Cardiac fibroblast (primary cell): Measurements from ENCODE around the gene ANKDD1A.
A peak's percentile ranks its signal among the peaks of the same experiment; 100 is the strongest.

Experiments
- DNase-seq, 2 donors: peaks; one replicate each; pipeline versions ENCODE4 v3.0.0 to v3.0.0-alpha.2; 2010; ENCODE audit warnings: low read depth in 2 of 2
- H3K4me3 ChIP-seq, 2 donors: replicated peaks in 1 of 2; 1 replicate in 1 of 2; 2 replicates in 1 of 2; pipeline ENCODE4 v1.5.1; 2011; ENCODE audit warnings: low read depth in 2 of 2, low read length in 2 of 2, mild to moderate bottlenecking in 2 of 2, moderate library complexity in 1 of 2
- TF ChIP-seq, protein P1 (sequence below): IDR thresholded peaks from one replicate; pipeline ENCODE4 v1.5.1; 2011; ENCODE audit warnings: low read depth, mild to moderate bottlenecking, low read length, inconsistent platforms

The ANKDD1A gene

DNA sequence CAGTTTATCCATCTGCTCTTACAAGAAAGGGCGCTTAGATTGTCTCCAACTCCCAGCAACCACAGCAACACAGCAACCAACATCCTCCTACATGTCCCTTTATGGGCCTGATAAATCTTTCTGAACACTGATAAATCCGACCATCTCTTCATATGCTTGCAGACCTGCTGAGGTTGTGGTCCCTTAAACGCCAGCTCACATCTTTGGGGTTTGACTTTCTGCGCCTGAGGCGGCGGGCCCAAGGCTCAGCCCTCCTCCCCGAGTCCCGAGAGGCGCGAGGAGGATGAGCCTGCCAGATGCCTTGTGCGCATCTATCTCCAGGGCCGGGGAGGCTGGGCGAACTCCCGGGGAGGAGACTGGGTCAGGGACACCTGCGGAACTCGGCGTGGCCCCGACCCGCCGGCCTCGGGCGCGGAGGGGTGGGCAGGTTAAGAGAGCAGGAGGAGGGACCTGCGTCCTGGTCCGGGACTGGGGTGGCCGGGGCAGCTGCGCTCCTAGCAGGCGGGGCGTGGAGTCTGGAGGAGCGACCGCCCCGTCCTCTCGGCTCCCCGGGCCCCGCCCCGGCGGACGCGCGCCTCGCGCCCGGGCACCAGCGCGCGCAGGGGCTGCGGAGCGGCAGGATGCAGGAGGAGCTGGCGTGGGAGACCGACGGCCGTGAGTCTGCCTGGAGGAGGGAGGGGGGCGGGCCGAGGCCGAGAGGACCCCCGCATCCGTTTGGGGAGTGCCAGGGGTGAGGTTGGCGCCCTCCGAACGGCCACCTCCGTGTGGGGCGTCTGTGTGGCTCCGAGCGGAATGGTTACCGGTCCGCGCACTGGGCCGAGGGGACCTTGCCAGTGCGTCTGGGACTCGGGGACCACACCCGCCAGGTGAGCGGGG, at the start of gene ANKDD1A:
TSS of gene ANKDD1A (plus strand) at position 592 of the 876 bp plus-strand sequence. CDS start at position 621, 29 bp downstream.
- DNase-seq, result peak; percentile 42 to 48
- H3K4me3 ChIP-seq, result peak within 1 kb of the TSS; percentile 59 to 60
- TF ChIP-seq, protein P1, sequence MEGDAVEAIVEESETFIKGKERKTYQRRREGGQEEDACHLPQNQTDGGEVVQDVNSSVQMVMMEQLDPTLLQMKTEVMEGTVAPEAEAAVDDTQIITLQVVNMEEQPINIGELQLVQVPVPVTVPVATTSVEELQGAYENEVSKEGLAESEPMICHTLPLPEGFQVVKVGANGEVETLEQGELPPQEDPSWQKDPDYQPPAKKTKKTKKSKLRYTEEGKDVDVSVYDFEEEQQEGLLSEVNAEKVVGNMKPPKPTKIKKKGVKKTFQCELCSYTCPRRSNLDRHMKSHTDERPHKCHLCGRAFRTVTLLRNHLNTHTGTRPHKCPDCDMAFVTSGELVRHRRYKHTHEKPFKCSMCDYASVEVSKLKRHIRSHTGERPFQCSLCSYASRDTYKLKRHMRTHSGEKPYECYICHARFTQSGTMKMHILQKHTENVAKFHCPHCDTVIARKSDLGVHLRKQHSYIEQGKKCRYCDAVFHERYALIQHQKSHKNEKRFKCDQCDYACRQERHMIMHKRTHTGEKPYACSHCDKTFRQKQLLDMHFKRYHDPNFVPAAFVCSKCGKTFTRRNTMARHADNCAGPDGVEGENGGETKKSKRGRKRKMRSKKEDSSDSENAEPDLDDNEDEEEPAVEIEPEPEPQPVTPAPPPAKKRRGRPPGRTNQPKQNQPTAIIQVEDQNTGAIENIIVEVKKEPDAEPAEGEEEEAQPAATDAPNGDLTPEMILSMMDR, result no peak

DNA sequence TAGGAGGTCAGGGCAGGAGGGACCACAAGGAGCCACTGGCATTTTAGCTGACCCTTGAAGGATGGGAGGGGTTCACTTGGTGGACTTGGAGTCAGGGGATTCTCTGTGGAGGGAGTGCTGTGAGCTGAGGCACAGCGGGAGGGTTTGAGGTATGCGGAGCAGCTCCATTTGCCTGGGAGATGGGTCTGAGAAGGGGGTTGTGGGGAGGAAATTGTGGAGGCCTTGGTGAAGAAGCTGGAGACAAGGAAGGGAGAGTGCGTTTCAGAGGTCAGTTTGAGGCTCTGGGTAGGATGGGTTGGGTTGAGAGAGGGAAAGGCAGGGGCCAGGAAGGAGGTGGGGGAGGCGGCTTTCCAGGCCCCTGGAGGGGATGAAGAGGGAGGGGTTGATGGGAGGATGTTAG, 49.7 kb upstream of the ANKDD1A start:
- TF ChIP-seq, protein P1, result no peak
- H3K4me3 ChIP-seq, result no peak overlapping the region
- no peak for DNase-seq

DNA sequence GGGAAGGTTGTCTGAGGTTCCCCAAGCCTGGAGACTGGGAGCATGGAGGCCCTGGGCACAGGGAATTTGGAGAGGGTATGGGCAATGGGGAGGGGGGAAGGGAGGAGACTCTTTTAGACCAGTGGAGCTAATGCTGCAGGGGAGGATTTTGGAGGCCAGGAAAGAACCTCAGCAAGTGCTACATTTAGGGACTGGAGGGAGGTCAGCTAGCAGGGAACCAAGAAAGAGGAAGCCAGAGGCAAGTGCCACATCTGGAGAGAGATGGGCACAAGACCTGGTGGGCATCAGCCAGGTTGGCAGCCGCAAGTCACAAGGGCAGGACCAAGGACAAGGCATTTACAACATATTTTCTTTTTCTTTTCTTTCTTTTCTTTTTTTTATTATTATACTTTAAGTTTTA, 49.3 kb upstream of the ANKDD1A start:
- H3K4me3 ChIP-seq, result no peak overlapping the region
- DNase-seq, result no peak
- TF ChIP-seq, protein P1, result no peak

DNA sequence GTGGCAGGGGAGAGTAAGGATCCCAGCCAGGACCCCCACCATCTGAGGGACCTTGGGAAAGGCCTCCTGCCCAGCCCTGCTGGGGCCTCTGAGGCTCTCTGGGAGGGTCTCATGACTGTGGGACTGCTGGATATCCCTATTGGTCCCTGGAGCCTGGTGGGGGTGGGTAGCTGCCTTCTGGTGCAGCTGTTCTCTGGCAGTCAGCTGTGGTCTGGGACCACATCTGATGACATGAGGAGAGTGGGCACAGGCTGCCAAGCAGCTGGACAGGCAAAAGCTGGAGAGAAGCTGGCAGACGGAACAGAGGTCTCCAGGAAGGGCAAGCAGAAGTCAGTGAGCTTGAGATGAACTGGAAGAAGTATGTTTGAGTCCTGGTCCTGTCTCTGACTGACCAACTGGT, 47.6 kb upstream of the ANKDD1A start:
- H3K4me3 ChIP-seq, result no peak overlapping the region
- TF ChIP-seq, protein P1, result no peak
- DNase-seq, result no peak

DNA sequence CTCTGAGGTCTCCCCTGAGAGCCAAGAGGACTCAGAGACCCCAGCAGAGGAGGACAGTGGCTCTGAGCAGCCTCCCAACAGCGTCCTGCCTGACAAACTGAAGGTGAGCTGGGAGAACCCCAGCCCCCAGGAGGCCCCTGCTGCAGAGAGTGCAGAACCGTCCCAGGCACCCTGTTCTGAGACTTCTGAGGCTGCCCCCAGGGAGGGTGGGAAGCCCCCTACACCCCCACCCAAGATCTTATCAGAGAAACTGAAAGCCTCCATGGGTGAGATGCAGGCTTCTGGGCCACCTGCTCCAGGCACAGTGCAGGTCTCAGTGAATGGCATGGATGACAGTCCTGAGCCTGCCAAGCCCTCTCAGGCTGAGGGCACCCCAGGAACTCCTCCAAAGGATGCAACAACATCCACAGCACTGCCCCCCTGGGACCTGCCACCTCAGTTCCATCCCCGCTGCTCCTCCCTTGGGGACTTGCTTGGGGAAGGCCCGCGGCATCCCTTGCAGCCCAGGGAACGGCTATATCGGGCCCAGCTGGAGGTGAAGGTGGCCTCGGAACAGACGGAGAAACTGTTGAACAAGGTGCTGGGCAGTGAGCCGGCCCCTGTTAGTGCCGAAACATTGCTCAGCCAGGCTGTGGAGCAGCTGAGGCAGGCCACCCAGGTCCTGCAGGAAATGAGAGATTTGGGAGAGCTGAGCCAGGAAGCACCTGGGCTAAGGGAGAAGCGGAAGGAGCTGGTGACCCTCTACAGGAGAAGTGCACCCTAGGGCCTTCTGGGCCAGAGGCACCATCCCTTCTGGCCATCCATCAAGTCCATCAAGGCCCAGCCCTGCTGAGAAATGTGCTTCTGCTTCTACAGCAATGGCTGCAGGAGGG, 46.3 kb upstream of the ANKDD1A start:
- TF ChIP-seq, protein P1, result no peak
- H3K4me3 ChIP-seq, result no peak overlapping the region
- no peak for DNase-seq

DNA sequence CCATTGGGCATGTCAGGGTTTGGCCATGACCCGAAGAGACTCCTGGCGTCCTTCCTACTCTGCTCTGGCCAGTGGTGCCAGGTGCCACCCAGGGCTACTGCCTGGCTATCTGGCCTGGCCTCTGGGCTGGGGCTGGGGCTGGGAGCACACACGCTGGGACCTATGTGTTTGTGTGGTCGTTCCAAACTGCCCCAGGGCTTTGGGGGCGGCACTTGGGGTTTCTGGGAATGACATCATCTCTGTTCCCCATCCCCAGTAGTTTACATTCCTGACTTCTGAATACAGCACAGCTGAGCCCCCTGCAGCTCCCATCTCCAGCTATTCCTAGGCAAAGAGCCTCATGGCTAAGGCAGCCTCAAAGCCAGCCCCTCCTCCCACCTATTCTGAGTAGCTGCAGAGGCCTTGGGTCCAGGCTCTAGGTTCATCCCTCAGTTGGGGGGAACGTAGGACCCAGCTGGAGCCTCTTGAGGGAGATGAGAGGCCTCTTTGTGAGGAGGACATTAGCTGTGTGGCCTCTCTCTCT, 45.6 kb upstream of the ANKDD1A start:
- TF ChIP-seq, protein P1, result no peak
- peak; percentile 39 to 43 for DNase-seq
- H3K4me3 ChIP-seq, result no peak overlapping the region
